WTC11 (cell line): ENCODE measurements around the gene STAB2. TPM values are rescaled to one million over a fixed set of nuclear protein-coding genes. Genes with fewer than 3 reads are reported as not detected.

Experiments
- ATAC-seq: fragments of 200-7000 bp; cut with Tn5 transposase; 2 replicates; pipeline ENCODE4 v1.10.0; 2021; ENCODE audit warnings: mild to moderate bottlenecking, moderate library complexity
- CTCF ChIA-PET: fragments of 300-600 bp; sonication (Branson Sonifier 250); formaldehyde crosslinking; loops from one replicate; lab custom pipeline; 2021; ENCODE audit warnings: antibody characterized with exemption; lab: Charles Lee
- POLR2A ChIA-PET: fragments of 350-600 bp; sonication (Branson Sonifier 250); formaldehyde crosslinking; loops from one replicate; lab custom pipeline; 2021; ENCODE audit warnings: antibody characterized with exemption; lab: Charles Lee
- DNase-seq: peaks from one replicate; pipeline ENCODE4 v3.0.0; 2021; ENCODE audit warnings: low spot score
- H3K27ac Mint-ChIP-seq: 2 replicates; pipeline ENCODE4 v1.8.0; 2021; ENCODE audit warnings: mixed read lengths
- H3K27me3 Mint-ChIP-seq: 2 replicates; pipeline ENCODE4 v1.8.0; 2021; ENCODE audit warnings: low read depth, mild to moderate bottlenecking, moderate library complexity, mixed read lengths
- H3K36me3 Mint-ChIP-seq: 2 replicates; pipeline ENCODE4 v1.8.0; 2021; ENCODE audit warnings: mixed read lengths
- H3K4me1 Mint-ChIP-seq: 2 replicates; pipeline ENCODE4 v1.8.0; 2022; ENCODE audit warnings: mixed read lengths
- H3K4me3 Mint-ChIP-seq: 2 replicates; pipeline ENCODE4 v1.8.0; 2021; ENCODE audit warnings: mild to moderate bottlenecking, moderate library complexity, mixed read lengths
- H3K9me3 Mint-ChIP-seq: 2 replicates; pipeline ENCODE4 v1.8.0; 2021; ENCODE audit warnings: mixed read lengths
- AR ChIP-seq: fragments of 250-450 bp; sonication (Bioruptor Pico); IDR thresholded peaks from 2 replicates; pipeline ENCODE4 v1.9.0; 2021; ENCODE audit warnings: mild to moderate bottlenecking
- ESRRA ChIP-seq: sonication (generic); formaldehyde crosslinking; IDR thresholded peaks from 2 replicates; pipeline ENCODE4 v1.8.1; 2022; ENCODE audit warnings: mild to moderate bottlenecking, missing genetic modification reagents, borderline replicate concordance
- FOXP1 ChIP-seq: sonication (generic); formaldehyde crosslinking; IDR thresholded peaks from 2 replicates; pipeline ENCODE4 v1.8.0; 2022; ENCODE audit warnings: missing genetic modification reagents, mild to moderate bottlenecking, moderate library complexity, borderline replicate concordance
- NFE2L1 ChIP-seq: sonication (generic); formaldehyde crosslinking; IDR thresholded peaks from 2 replicates; pipeline ENCODE4 v1.8.1; 2023; ENCODE audit warnings: missing genetic modification reagents
- NFYB ChIP-seq: sonication (generic); formaldehyde crosslinking; conservative IDR thresholded peaks from 2 replicates; pipeline ENCODE4 v1.8.0; 2022; ENCODE audit warnings: low read depth, missing genetic modification reagents
- NR1H2 ChIP-seq: sonication (generic); formaldehyde crosslinking; IDR thresholded peaks from 2 replicates; pipeline ENCODE4 v1.9.0; 2021; ENCODE audit warnings: mild to moderate bottlenecking, moderate library complexity, missing genetic modification reagents
- SOX15 ChIP-seq: fragments of 250-450 bp; sonication (Bioruptor Pico); IDR thresholded peaks from 2 replicates; pipeline ENCODE4 v1.9.0; 2021; ENCODE audit warnings: mild to moderate bottlenecking
- STAT6 ChIP-seq: sonication (generic); formaldehyde crosslinking; conservative IDR thresholded peaks from 2 replicates; pipeline ENCODE4 v1.8.1; 2023; ENCODE audit warnings: mild to moderate bottlenecking, low read depth, missing genetic modification reagents, moderate library complexity
- ZNF532 ChIP-seq: fragments of 250-450 bp; sonication (Bioruptor Pico); IDR thresholded peaks from 2 replicates; pipeline ENCODE4 v1.9.0; 2021; ENCODE audit warnings: mild to moderate bottlenecking, borderline replicate concordance
- ZNF671 ChIP-seq: fragments of 250-450 bp; sonication (Bioruptor Pico); IDR thresholded peaks from 2 replicates; pipeline ENCODE4 v1.8.0; 2021; ENCODE audit warnings: mild to moderate bottlenecking
- total RNA-seq: library from RNA; stranded (reverse); gene quantifications from 3 replicates; pipeline ENCODE4 v1.2.3, GENCODE V29; 2021
- TF ChIP-seq, protein P1 (sequence below): sonication (generic); formaldehyde crosslinking; IDR thresholded peaks from 2 replicates; pipeline ENCODE4 v1.8.1; 2023; ENCODE audit warnings: mild to moderate bottlenecking, moderate library complexity, missing genetic modification reagents
- TF ChIP-seq, protein P2 (sequence below): sonication (generic); formaldehyde crosslinking; IDR thresholded peaks from 2 replicates; pipeline ENCODE4 v1.8.0; 2023; ENCODE audit warnings: mild to moderate bottlenecking, missing genetic modification reagents
- TF ChIP-seq, protein P3 (sequence below): sonication (generic); formaldehyde crosslinking; IDR thresholded peaks from 2 replicates; pipeline ENCODE4 v1.8.1; 2023; ENCODE audit warnings: mild to moderate bottlenecking, missing genetic modification reagents
- TF ChIP-seq, protein P4 (sequence below): fragments of 250-450 bp; sonication (Bioruptor Pico); IDR thresholded peaks from 2 replicates; pipeline ENCODE4 v1.8.0; 2021; ENCODE audit warnings: mild to moderate bottlenecking
- TF ChIP-seq, protein P5 (sequence below): sonication (generic); formaldehyde crosslinking; IDR thresholded peaks from 2 replicates; pipeline ENCODE4 v1.8.0; 2023; ENCODE audit warnings: missing genetic modification reagents

STAB2 gene
- total RNA-seq, 1 experiment from 2014 or later, result 0.48 TPM

DNA sequence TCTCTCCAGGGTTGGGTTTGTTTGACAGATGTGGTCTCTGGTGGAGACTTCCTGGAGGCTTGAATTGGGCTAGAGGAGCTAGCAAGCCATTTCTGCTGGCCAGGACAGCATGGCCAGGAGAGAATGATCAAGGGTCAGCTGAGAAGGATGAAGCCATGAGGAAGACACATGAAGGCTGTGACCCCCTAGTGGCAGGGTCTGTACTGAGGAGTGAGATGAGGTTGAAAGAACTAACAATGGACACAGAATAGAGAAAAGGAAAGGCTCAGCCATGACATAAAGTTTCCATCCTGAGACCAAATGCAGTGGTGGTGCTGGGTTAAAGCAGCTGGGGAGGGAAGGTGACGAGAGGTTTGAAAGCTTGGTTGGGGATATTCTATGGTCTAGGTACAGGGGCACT, 164.1 kb downstream of the STAB2 start:
- DNase-seq (no peak), ATAC-seq (peak; percentile 77)
- ChIA-PET CTCF (interaction anchor here (0.7 to 2.2 kb wide), 4 partner anchors 9 to 176 kb away, joined by 4 to 6 read pairs (median 4); partner anchors contain the start of gene NT5DC3), POLR2A (no interaction called here)
- no peaks in the 10 kb centered on the region; the same call in 1 of the 2 replicates for H3K27me3 Mint-ChIP-seq
- H3K9me3 Mint-ChIP-seq, result no peaks in the 10 kb centered on the region
- no peaks in the 10 kb centered on the region for H3K36me3 Mint-ChIP-seq
- no peak overlapping the region for H3K4me3 Mint-ChIP-seq
- H3K27ac Mint-ChIP-seq, result no peak overlapping the region
- H3K4me1 Mint-ChIP-seq, result peaks cover 4% of the 10 kb centered on the region
- TF ChIP-seq FOXP1 (CRISPR knock-in tag), result no peak
- TF ChIP-seq ESRRA (CRISPR knock-in tag), result no peak
- TF ChIP-seq NFYB, result no peak
- no peak for TF ChIP-seq NR1H2 (CRISPR knock-in tag)
- TF ChIP-seq, protein P1, sequence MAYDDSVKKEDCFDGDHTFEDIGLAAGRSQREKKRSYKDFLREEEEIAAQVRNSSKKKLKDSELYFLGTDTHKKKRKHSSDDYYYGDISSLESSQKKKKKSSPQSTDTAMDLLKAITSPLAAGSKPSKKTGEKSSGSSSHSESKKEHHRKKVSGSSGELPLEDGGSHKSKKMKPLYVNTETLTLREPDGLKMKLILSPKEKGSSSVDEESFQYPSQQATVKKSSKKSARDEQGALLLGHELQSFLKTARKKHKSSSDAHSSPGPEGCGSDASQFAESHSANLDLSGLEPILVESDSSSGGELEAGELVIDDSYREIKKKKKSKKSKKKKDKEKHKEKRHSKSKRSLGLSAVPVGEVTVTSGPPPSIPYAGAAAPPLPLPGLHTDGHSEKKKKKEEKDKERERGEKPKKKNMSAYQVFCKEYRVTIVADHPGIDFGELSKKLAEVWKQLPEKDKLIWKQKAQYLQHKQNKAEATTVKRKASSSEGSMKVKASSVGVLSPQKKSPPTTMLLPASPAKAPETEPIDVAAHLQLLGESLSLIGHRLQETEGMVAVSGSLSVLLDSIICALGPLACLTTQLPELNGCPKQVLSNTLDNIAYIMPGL (CRISPR knock-in tag), result no peak
- no peak for TF ChIP-seq STAT6 (CRISPR knock-in tag)
- TF ChIP-seq, protein P2, sequence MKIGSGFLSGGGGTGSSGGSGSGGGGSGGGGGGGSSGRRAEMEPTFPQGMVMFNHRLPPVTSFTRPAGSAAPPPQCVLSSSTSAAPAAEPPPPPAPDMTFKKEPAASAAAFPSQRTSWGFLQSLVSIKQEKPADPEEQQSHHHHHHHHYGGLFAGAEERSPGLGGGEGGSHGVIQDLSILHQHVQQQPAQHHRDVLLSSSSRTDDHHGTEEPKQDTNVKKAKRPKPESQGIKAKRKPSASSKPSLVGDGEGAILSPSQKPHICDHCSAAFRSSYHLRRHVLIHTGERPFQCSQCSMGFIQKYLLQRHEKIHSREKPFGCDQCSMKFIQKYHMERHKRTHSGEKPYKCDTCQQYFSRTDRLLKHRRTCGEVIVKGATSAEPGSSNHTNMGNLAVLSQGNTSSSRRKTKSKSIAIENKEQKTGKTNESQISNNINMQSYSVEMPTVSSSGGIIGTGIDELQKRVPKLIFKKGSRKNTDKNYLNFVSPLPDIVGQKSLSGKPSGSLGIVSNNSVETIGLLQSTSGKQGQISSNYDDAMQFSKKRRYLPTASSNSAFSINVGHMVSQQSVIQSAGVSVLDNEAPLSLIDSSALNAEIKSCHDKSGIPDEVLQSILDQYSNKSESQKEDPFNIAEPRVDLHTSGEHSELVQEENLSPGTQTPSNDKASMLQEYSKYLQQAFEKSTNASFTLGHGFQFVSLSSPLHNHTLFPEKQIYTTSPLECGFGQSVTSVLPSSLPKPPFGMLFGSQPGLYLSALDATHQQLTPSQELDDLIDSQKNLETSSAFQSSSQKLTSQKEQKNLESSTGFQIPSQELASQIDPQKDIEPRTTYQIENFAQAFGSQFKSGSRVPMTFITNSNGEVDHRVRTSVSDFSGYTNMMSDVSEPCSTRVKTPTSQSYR (CRISPR knock-in tag), result no peak
- TF ChIP-seq ZNF671, result no peak
- TF ChIP-seq AR (CRISPR knock-in tag), result no peak
- no peak for TF ChIP-seq ZNF532 (CRISPR knock-in tag)
- no peak for TF ChIP-seq SOX15 (CRISPR knock-in tag)
- TF ChIP-seq, protein P3, sequence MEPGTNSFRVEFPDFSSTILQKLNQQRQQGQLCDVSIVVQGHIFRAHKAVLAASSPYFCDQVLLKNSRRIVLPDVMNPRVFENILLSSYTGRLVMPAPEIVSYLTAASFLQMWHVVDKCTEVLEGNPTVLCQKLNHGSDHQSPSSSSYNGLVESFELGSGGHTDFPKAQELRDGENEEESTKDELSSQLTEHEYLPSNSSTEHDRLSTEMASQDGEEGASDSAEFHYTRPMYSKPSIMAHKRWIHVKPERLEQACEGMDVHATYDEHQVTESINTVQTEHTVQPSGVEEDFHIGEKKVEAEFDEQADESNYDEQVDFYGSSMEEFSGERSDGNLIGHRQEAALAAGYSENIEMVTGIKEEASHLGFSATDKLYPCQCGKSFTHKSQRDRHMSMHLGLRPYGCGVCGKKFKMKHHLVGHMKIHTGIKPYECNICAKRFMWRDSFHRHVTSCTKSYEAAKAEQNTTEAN, result no peak
- TF ChIP-seq, protein P4, sequence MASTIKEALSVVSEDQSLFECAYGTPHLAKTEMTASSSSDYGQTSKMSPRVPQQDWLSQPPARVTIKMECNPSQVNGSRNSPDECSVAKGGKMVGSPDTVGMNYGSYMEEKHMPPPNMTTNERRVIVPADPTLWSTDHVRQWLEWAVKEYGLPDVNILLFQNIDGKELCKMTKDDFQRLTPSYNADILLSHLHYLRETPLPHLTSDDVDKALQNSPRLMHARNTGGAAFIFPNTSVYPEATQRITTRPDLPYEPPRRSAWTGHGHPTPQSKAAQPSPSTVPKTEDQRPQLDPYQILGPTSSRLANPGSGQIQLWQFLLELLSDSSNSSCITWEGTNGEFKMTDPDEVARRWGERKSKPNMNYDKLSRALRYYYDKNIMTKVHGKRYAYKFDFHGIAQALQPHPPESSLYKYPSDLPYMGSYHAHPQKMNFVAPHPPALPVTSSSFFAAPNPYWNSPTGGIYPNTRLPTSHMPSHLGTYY (CRISPR knock-in tag), result no peak
- TF ChIP-seq, protein P5, sequence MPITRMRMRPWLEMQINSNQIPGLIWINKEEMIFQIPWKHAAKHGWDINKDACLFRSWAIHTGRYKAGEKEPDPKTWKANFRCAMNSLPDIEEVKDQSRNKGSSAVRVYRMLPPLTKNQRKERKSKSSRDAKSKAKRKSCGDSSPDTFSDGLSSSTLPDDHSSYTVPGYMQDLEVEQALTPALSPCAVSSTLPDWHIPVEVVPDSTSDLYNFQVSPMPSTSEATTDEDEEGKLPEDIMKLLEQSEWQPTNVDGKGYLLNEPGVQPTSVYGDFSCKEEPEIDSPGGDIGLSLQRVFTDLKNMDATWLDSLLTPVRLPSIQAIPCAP, result no peak
- no peak for TF ChIP-seq NFE2L1 (CRISPR knock-in tag)
